Activated T-helper 9 cell treated with anti-CD3 and anti-CD28 coated beads, Interleukin-2, amount 50 U/mL, for 16 hours (primary cell): Measurements from ENCODE around the gene WAC.

ENCODE experiments used
- DNase-seq: peaks from one replicate; pipeline ENCODE4 v3.0.0-alpha.2; 2020; ENCODE audit warnings: low read depth

WAC gene

GRCh38 chr10:28533571-28534304 is 820 bp downstream of the WAC start:
- DNase-seq = peak; percentile 60

GRCh38 chr10:28535846-28536245 is 2.9 kb downstream of the WAC start:
- no peak for DNase-seq

GRCh38 chr10:28538595-28538994 is 5.7 kb downstream of the WAC start:
- DNase-seq = no peak

GRCh38 chr10:28540145-28540544 is 7.2 kb downstream of the WAC start:
- DNase-seq = no peak

- no peak for DNase-seq
These were observed 8.9 kb downstream of the WAC start for GRCh38 chr10:28541717-28542365.

- DNase-seq = no peak
These were observed 9.8 kb downstream of the WAC start for GRCh38 chr10:28542728-28543127.

- no peak for DNase-seq
These were observed 11.1 kb downstream of the WAC start for GRCh38 chr10:28544058-28544457.

- DNase-seq = no peak
These were observed 13.2 kb downstream of the WAC start for GRCh38 chr10:28545967-28546644.

GRCh38 chr10:28548781-28549498 is 16.0 kb downstream of the WAC start:
- no peak for DNase-seq

- no peak for DNase-seq
These were observed 18.2 kb downstream of the WAC start for GRCh38 chr10:28551086-28551485.

- no peak for DNase-seq
These were observed 19.9 kb downstream of the WAC start for GRCh38 chr10:28552775-28553174.

- DNase-seq = no peak
These were observed 21.1 kb downstream of the WAC start for GRCh38 chr10:28554009-28554408.

GRCh38 chr10:28554952-28555351 is 22.0 kb downstream of the WAC start:
- DNase-seq = no peak

- no peak for DNase-seq
These were observed 22.4 kb downstream of the WAC start for GRCh38 chr10:28555358-28555757.

GRCh38 chr10:28556142-28556541 is 23.2 kb downstream of the WAC start:
- DNase-seq = no peak

- no peak for DNase-seq
These were observed 25.3 kb downstream of the WAC start for GRCh38 chr10:28558186-28558585.

- DNase-seq = no peak
These were observed 26.1 kb downstream of the WAC start for GRCh38 chr10:28558923-28559508.

- no peak for DNase-seq
These were observed 26.7 kb downstream of the WAC start for GRCh38 chr10:28559618-28560017.

- no peak for DNase-seq
These were observed 27.7 kb downstream of the WAC start for GRCh38 chr10:28560617-28561016.

- no peak for DNase-seq
These were observed 28.6 kb downstream of the WAC start for GRCh38 chr10:28561531-28561930.

- no peak for DNase-seq
These were observed 32.0 kb downstream of the WAC start for GRCh38 chr10:28564905-28565304.

GRCh38 chr10:28566458-28567015 is 33.6 kb downstream of the WAC start:
- DNase-seq = no peak
